IMR-90 (cell line): ENCODE data around the gene GAS2L3. TPM values are rescaled to one million over a fixed set of nuclear protein-coding genes. Genes with fewer than 3 reads are reported as not detected.

Experiments used
- ATAC-seq: fragments of 200-7000 bp; cut with Tn5 transposase; 2 replicates; pipeline ENCODE4 v1.9.1; 2020; ENCODE audit warnings: low read depth, mild to moderate bottlenecking, moderate library complexity
- BruUV-seq: library from RNA; stranded (reverse); fragments of 400-500 nt; replicated peaks from 2 replicates; lab custom pipeline; 2021; lab: Mats Ljungman, UMichigan
- CTCF ChIA-PET: fragments of 300-600 bp; formaldehyde crosslinking; extraction: SDS; loops from one replicate; lab custom pipeline; 2021; ENCODE audit warnings: antibody characterized with exemption; lab: Yijun Ruan, JAX
- POLR2A ChIA-PET: fragments of 300-600 bp; sonication (Branson Sonifier 250); formaldehyde crosslinking; loops from one replicate; lab custom pipeline; 2022; ENCODE audit warnings: antibody characterized with exemption; ENCODE audit not compliant: unreplicated experiment; lab: Charles Lee
- DNase-seq: peaks from one replicate; pipeline ENCODE4 v3.0.0; 2013
- H2AFZ ChIP-seq: replicated peaks from 2 replicates; pipeline ENCODE3; 2013; ENCODE audit warnings: low read length, mild to moderate bottlenecking; ENCODE audit not compliant: poor library complexity
- H2AK5ac ChIP-seq: 2 replicates; pipeline ENCODE4 v1.6.1; 2013; ENCODE audit warnings: low read depth, low read length, inconsistent platforms
- H2AK9ac ChIP-seq: replicated peaks from 2 replicates; pipeline ENCODE3; 2013; ENCODE audit warnings: mild to moderate bottlenecking, low read depth, low read length, moderate library complexity; ENCODE audit not compliant: poor library complexity
- H2BK120ac ChIP-seq: 2 replicates; pipeline ENCODE4 v1.6.1; 2013; ENCODE audit warnings: low read depth, low read length, inconsistent platforms
- H2BK15ac ChIP-seq: 3 replicates; pipeline ENCODE4 v1.6.1; 2013; ENCODE audit warnings: low read depth, low read length, inconsistent platforms
- H2BK20ac ChIP-seq: 2 replicates; pipeline ENCODE4 v1.6.1; 2013; ENCODE audit warnings: low read depth, mild to moderate bottlenecking, inconsistent platforms, low read length, moderate library complexity
- H2BK5ac ChIP-seq: 2 replicates; pipeline ENCODE4 v1.6.1; 2013; ENCODE audit warnings: mild to moderate bottlenecking, low read depth, low read length, inconsistent platforms; ENCODE audit not compliant: poor library complexity, severe bottlenecking
- H3K14ac ChIP-seq: replicated peaks from 2 replicates; pipeline ENCODE4 v1.6.1; 2013; ENCODE audit warnings: low read depth, low read length, inconsistent platforms
- H3K18ac ChIP-seq: 2 replicates; pipeline ENCODE4 v1.6.1; 2013; ENCODE audit warnings: low read depth, low read length, control low read depth
- H3K23ac ChIP-seq: 2 replicates; pipeline ENCODE4 v1.6.1; 2013; ENCODE audit warnings: low read depth, low read length, inconsistent platforms
- H3K27ac ChIP-seq: 2 replicates; pipeline ENCODE4 v1.5.1; 2013; ENCODE audit warnings: mild to moderate bottlenecking, control low read depth, low read length; ENCODE audit not compliant: insufficient read depth
- H3K27me3 ChIP-seq: 2 replicates; pipeline ENCODE4 v1.6.1; 2013; ENCODE audit warnings: low read length; ENCODE audit not compliant: control insufficient read depth, insufficient read depth
- H3K36me3 ChIP-seq: 2 replicates; pipeline ENCODE4 v1.6.1; 2013; ENCODE audit warnings: low read length, mixed read lengths; ENCODE audit not compliant: control insufficient read depth, insufficient read depth
- H3K4ac ChIP-seq: 2 replicates; pipeline ENCODE4 v1.6.1; 2013; ENCODE audit warnings: low read depth, low read length, inconsistent platforms
- H3K4me1 ChIP-seq: 2 replicates; pipeline ENCODE4 v1.6.1; 2013; ENCODE audit warnings: low read length, mixed read lengths; ENCODE audit not compliant: control insufficient read depth, insufficient read depth
- H3K4me2 ChIP-seq: 2 replicates; pipeline ENCODE4 v1.6.1; 2013; ENCODE audit warnings: low read depth, mild to moderate bottlenecking, control low read depth, low read length, moderate library complexity
- H3K4me3 ChIP-seq: 2 replicates; pipeline ENCODE4 v1.5.1; 2013; ENCODE audit warnings: low read depth, mild to moderate bottlenecking, control low read depth, low read length, moderate library complexity; ENCODE audit not compliant: insufficient read depth
- H3K56ac ChIP-seq: 2 replicates; pipeline ENCODE4 v1.6.1; 2013; ENCODE audit warnings: low read length, inconsistent platforms; ENCODE audit not compliant: insufficient read depth; ENCODE audit errors: extremely low read depth
- H3K79me1 ChIP-seq, 2 experiments: 2 replicates each; pipeline ENCODE4 v1.6.1; 2013; ENCODE audit warnings: low read length in 2 of 2, inconsistent platforms in 1 of 2, low read depth in 1 of 2
- H3K9ac ChIP-seq: 2 replicates; pipeline ENCODE4 v1.6.1; 2013; ENCODE audit warnings: low read depth, low read length, control low read depth
- H3K9me1 ChIP-seq: 2 replicates; pipeline ENCODE4 v1.6.1; 2013; ENCODE audit warnings: low read length, inconsistent platforms; ENCODE audit not compliant: insufficient read depth
- H3K9me3 ChIP-seq: 2 replicates; pipeline ENCODE4 v1.6.1; 2013; ENCODE audit warnings: low read length; ENCODE audit not compliant: control insufficient read depth, insufficient read depth
- H4K20me1 ChIP-seq: 2 replicates; pipeline ENCODE4 v1.6.1; 2013; ENCODE audit warnings: low read length, inconsistent platforms; ENCODE audit not compliant: insufficient read depth
- H4K5ac ChIP-seq: 2 replicates; pipeline ENCODE4 v1.6.1; 2013; ENCODE audit warnings: mild to moderate bottlenecking, low read depth, low read length, control low read depth
- H4K8ac ChIP-seq, 2 experiments: 2 replicates each; pipeline ENCODE4 v1.6.1; 2013; ENCODE audit warnings: low read depth in 2 of 2, low read length in 2 of 2, control low read depth in 1 of 2, inconsistent platforms in 1 of 2
- H4K91ac ChIP-seq: 2 replicates; pipeline ENCODE4 v1.6.1; 2013; ENCODE audit warnings: low read depth, low read length, inconsistent platforms; ENCODE audit not compliant: insufficient read depth
- BHLHE40 ChIP-seq: fragments of 150-350 bp; IDR thresholded peaks from 2 replicates; pipeline ENCODE4 v1.6.1; 2016; ENCODE audit warnings: mild to moderate bottlenecking, low read depth, low read length
- CEBPB ChIP-seq: IDR thresholded peaks from 2 replicates; pipeline ENCODE4 v1.6.1; 2012; ENCODE audit warnings: low read depth, low read length, improper control_type of control experiment
- CHD1 ChIP-seq: IDR thresholded peaks from 2 replicates; pipeline ENCODE4 v1.6.1; 2012; ENCODE audit warnings: low read depth, low read length, improper control_type of control experiment
- ELK1 ChIP-seq: fragments of 150-350 bp; IDR thresholded peaks from 2 replicates; pipeline ENCODE4 v1.6.1; 2016; ENCODE audit warnings: low read depth, mild to moderate bottlenecking, low read length, moderate library complexity, borderline replicate concordance
- MAFK ChIP-seq: IDR thresholded peaks from 2 replicates; pipeline ENCODE4 v1.6.1; 2012; ENCODE audit warnings: low read depth, low read length, improper control_type of control experiment
- MAZ ChIP-seq: IDR thresholded peaks from 2 replicates; pipeline ENCODE4 v1.6.1; 2012; ENCODE audit warnings: low read depth, mild to moderate bottlenecking, low read length, improper control_type of control experiment, moderate library complexity, borderline replicate concordance
- MXI1 ChIP-seq: IDR thresholded peaks from 2 replicates; pipeline ENCODE4 v1.6.1; 2012; ENCODE audit warnings: low read depth, mild to moderate bottlenecking, low read length, moderate library complexity, borderline replicate concordance
- RAD21 ChIP-seq: IDR thresholded peaks from 2 replicates; pipeline ENCODE4 v1.6.1; 2012; ENCODE audit warnings: low read length, improper control_type of control experiment
- RCOR1 ChIP-seq: IDR thresholded peaks from 2 replicates; pipeline ENCODE4 v1.6.1; 2012; ENCODE audit warnings: mild to moderate bottlenecking, low read length, improper control_type of control experiment; ENCODE audit not compliant: insufficient replicate concordance
- RFX5 ChIP-seq: IDR thresholded peaks from 2 replicates; pipeline ENCODE4 v1.8.0; 2012; ENCODE audit warnings: low read depth, mild to moderate bottlenecking, low read length, moderate library complexity
- USF2 ChIP-seq: fragments of 150-350 bp; IDR thresholded peaks from 2 replicates; pipeline ENCODE4 v1.6.1; 2017; ENCODE audit warnings: mild to moderate bottlenecking, antibody characterized with exemption, low read length, low read depth
- WGBS, 2 experiments: methylation state at CpG; one replicate each; pipeline versions ENCODE4 v1.1.5 to v1.1.7; 2013; ENCODE audit warnings: missing lambda C conversion rate in 2 of 2; ENCODE audit not compliant: insufficient read length in 1 of 2; ENCODE audit errors: extremely low coverage in 2 of 2; 5-methylcytosine and 5-hydroxymethylcytosine counted together
- dilution Hi-C: fragments of 300-500 bp; cut with HindIII; formaldehyde crosslinking; loops from one replicate; pipeline ENCODE4 v1.14.3; 2018; ENCODE audit warnings: low sequenced_read_pairs; ENCODE audit not compliant: unreplicated experiment
- in situ Hi-C: fragments of 300-500 bp; cut with MboI; formaldehyde crosslinking; loops from 3 replicates; pipeline ENCODE4 v1.14.3; 2019; ENCODE audit warnings: low sequenced_read_pairs, inconsistent platforms, mixed read lengths
- intact Hi-C: fragments of 100-400 bp; cut with micrococcal nuclease; formaldehyde crosslinking; loops from 2 replicates; pipeline ENCODE4 v1.10.0; 2022
- polyA plus RNA-seq, 3 experiments: library from polyadenylated mRNA; depleted of rRNA; stranded (reverse); fragments of >200 nt; gene quantifications; 2 replicates each; pipeline ENCODE4 v1.2.3, GENCODE V29; 2012; ENCODE audit warnings: low replicate concordance in 1 of 3
- total RNA-seq: library from RNA; depleted of rRNA; stranded (reverse); fragments of >200 nt; gene quantifications from 2 replicates; pipeline ENCODE4 v1.2.3, GENCODE V29; 2012
- TF ChIP-seq, protein P1 (sequence below): conservative IDR thresholded peaks from 2 replicates; pipeline ENCODE4 v1.5.1; 2012; ENCODE audit warnings: mild to moderate bottlenecking, low read depth, low read length, improper control_type of control experiment

The GAS2L3 gene
- total and polyA plus RNA-seq, 2 of the 4 experiments (the other 2 are of a cell fraction), result 5.2 to 15.6 TPM

DNA sequence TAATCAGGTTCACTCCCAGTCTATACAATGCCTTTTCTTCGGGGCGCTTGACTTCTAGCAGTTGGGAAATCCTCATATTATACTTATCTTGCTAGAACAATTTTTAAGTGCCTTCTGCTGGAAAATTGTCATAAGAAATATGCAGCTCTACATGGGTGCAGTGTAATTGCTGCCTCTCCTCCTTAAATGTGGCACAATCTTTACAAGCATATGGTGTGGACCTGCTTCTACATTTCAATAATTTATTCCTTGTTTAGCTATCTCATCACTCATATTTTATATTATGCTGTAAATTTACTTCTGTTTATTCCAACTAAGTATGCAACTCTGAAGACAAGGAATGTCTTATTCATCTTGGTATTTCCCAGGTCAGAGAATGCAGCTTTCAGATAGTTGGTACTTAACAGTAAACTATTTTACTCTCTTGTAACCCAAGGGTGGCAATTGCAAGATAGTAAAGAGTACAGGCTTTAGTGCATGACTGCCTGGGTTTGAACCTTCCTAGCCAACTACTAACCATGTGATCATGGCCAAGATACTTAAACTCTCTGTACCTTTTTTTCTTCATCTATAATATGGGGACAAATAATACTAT, 43.6 kb upstream of the GAS2L3 start:
- Histone ChIP-seq H2BK20ac (no peak overlapping the region), H3K4me1 (no peaks in the 10 kb centered on the region), H4K8ac (no peak overlapping the region), H4K91ac (no peak overlapping the region), H3K4me2 (no peak overlapping the region), H4K5ac (no peak overlapping the region), H3K23ac (no peak overlapping the region), H4K20me1 (no peaks in the 10 kb centered on the region), H3K56ac (no peak overlapping the region), H3K27ac (no peak overlapping the region), H2BK120ac (no peak overlapping the region), H3K36me3 (no peaks in the 10 kb centered on the region), H2BK15ac (no peak overlapping the region), H2BK5ac (no peak overlapping the region), H2AK5ac (no peak overlapping the region), H3K9ac (no peak overlapping the region), H3K79me1 (no peaks in the 10 kb centered on the region), H3K9me3 (no peaks in the 10 kb centered on the region), H3K4ac (no peak overlapping the region), H3K9me1 (no peaks in the 10 kb centered on the region; the same call in 1 of the 2 replicates), H3K18ac (no peak overlapping the region), H3K14ac (no peak overlapping the region), H2AK9ac (no peak overlapping the region), H3K27me3 (peaks cover 4% of the 10 kb centered on the region; the same call in 1 of the 2 replicates), H3K4me3 (no peak overlapping the region), H2AFZ (no peak overlapping the region)
- dilution Hi-C loops, result no loop called here
- intact Hi-C loops, result no loop called here
- DNase-seq (no peak), ATAC-seq (no peak)
- TF ChIP-seq RFX5 (no peak), CHD1 (no peak), USF2 (no peak), RAD21 (no peak), RCOR1 (no peak), MXI1 (no peak), ELK1 (no peak), MAZ (no peak), MAFK (no peak), CEBPB (no peak), BHLHE40 (no peak)
- TF ChIP-seq, protein P1, sequence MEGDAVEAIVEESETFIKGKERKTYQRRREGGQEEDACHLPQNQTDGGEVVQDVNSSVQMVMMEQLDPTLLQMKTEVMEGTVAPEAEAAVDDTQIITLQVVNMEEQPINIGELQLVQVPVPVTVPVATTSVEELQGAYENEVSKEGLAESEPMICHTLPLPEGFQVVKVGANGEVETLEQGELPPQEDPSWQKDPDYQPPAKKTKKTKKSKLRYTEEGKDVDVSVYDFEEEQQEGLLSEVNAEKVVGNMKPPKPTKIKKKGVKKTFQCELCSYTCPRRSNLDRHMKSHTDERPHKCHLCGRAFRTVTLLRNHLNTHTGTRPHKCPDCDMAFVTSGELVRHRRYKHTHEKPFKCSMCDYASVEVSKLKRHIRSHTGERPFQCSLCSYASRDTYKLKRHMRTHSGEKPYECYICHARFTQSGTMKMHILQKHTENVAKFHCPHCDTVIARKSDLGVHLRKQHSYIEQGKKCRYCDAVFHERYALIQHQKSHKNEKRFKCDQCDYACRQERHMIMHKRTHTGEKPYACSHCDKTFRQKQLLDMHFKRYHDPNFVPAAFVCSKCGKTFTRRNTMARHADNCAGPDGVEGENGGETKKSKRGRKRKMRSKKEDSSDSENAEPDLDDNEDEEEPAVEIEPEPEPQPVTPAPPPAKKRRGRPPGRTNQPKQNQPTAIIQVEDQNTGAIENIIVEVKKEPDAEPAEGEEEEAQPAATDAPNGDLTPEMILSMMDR, result no peak
- ChIA-PET POLR2A (no interaction called here), CTCF (no interaction called here)
- WGBS, 2 experiments, result no CpG with 5 or more reads among the region's 2 CpGs
- BruUV-seq, result no TSS peak
- in situ Hi-C loops, result loop anchor here (25.0 kb wide), 1 partner anchor 168 kb away; the partner anchor contains the start of gene SLC17A8
